Peyer's patch (tissue), 4 donors: ENCODE measurements around the gene LAD1.

Experiments
- CTCF ChIP-seq, 6 experiments: fragments of 450-650 bp in 4 of 6; fragments of 200-600 bp in 2 of 6; sonication (generic) in 1 of 6; IDR thresholded peaks; one replicate each; pipeline ENCODE4 v1.5.1; 2017 to 2019; ENCODE audit warnings: antibody characterized with exemption in 6 of 6, mild to moderate bottlenecking in 3 of 6, moderate library complexity in 1 of 6
- POLR2A ChIP-seq, 2 donors: fragments of 450-650 bp; IDR thresholded peaks; one replicate each; pipeline ENCODE4 v1.5.1; 2017; ENCODE audit warnings: antibody characterized with exemption in 2 of 2, mild to moderate bottlenecking in 2 of 2, moderate library complexity in 2 of 2

DNA sequence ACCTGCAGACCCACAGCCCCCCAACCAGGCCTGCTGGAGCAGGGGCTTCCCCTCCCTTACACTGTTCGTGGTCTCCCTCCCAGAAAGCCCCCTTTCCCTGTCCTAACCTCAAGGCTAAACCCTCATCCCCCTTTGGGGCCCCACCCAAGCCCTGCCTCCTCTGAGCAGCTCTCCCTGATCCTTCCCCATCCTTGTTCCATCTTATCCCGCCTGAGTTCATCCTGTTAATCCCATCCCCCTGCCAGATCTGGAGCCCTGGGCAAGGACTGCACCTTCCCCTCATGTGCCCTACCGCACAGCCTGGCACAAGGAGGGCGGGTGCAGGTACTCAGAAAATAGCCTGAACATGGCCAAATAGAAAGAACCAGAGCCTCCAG is 14.7 kb downstream of the LAD1 start:
- TF ChIP-seq CTCF (IDR thresholded peaks at IDR 0.05) (no peak), POLR2A (IDR thresholded peaks at IDR 0.05) (no peak)
